Activated CD4-positive, alpha-beta T cell treated with anti-CD3 and anti-CD28 coated beads for 24 hours (primary cell): ENCODE results near the gene FOXP2.

Source experiments
- DNase-seq, 2 donors: peaks; one replicate each; pipeline ENCODE4 v3.0.0-alpha.2; 2020; ENCODE audit warnings: low read depth in 2 of 2

Gene FOXP2

GRCh38 chr7:114657279-114657678 lies 242.7 kb downstream of the FOXP2 start:
- DNase-seq = no peak

GRCh38 chr7:114658216-114658615 lies 243.6 kb downstream of the FOXP2 start:
- no peak for DNase-seq

- no peak for DNase-seq
Measured at GRCh38 chr7:114659409-114660125, 245.0 kb downstream of the FOXP2 start.

GRCh38 chr7:114660126-114660486 lies 245.5 kb downstream of the FOXP2 start:
- no peak for DNase-seq

GRCh38 chr7:114660753-114661152 lies 246.1 kb downstream of the FOXP2 start:
- no peak for DNase-seq

- DNase-seq = no peak
Measured at GRCh38 chr7:114662002-114662677, 247.5 kb downstream of the FOXP2 start.

GRCh38 chr7:114663502-114663901 lies 248.9 kb downstream of the FOXP2 start:
- DNase-seq = no peak

- no peak for DNase-seq
Measured at GRCh38 chr7:114670676-114671075, 256.1 kb downstream of the FOXP2 start.

GRCh38 chr7:114671563-114672123 lies 257.0 kb downstream of the FOXP2 start:
- DNase-seq = no peak

- no peak for DNase-seq
Measured at GRCh38 chr7:114678116-114678515, 263.5 kb downstream of the FOXP2 start.

- DNase-seq = no peak
Measured at GRCh38 chr7:114687238-114687637, 272.6 kb downstream of the FOXP2 start.

GRCh38 chr7:114688443-114689055 lies 273.9 kb downstream of the FOXP2 start:
- DNase-seq = no peak

- no peak for DNase-seq
Measured at GRCh38 chr7:114689406-114689805, 274.8 kb downstream of the FOXP2 start.

- no peak for DNase-seq
Measured at GRCh38 chr7:114691605-114692004, 277.0 kb downstream of the FOXP2 start.

- no peak for DNase-seq
Measured at GRCh38 chr7:114695182-114695581, 280.6 kb downstream of the FOXP2 start.

GRCh38 chr7:114700247-114700928 lies 285.8 kb downstream of the FOXP2 start:
- DNase-seq = no peak

- DNase-seq = no peak
Measured at GRCh38 chr7:114703677-114704076, 289.1 kb downstream of the FOXP2 start.

GRCh38 chr7:114708646-114709045 lies 294.0 kb downstream of the FOXP2 start:
- DNase-seq = no peak

GRCh38 chr7:114710499-114710898 lies 295.9 kb downstream of the FOXP2 start:
- no peak for DNase-seq

- no peak for DNase-seq
Measured at GRCh38 chr7:114711241-114711640, 296.6 kb downstream of the FOXP2 start.

GRCh38 chr7:114715907-114716306 lies 301.3 kb downstream of the FOXP2 start:
- no peak for DNase-seq

- DNase-seq = no peak
Measured at GRCh38 chr7:114718861-114719260, 304.2 kb downstream of the FOXP2 start.
